Endometrium (tissue), 2 donors: Measurements from ENCODE around the gene B3GALT6.

ENCODE experiments used
- FAIRE-seq: peaks from 2 replicates; lab custom pipeline; 2012; peaks lifted over from hg19 to GRCh38; lab: Jason Lieb, UNC
- donor health status: control.
- donor health status: control.

B3GALT6 gene

GRCh38 chr1:1231400-1232207 is 433 bp upstream of the B3GALT6 start, which contains the start of gene SDF4:
Gene SDF4, minus strand, starts transcription at chr1:1232001. Its CDS starts 3,229 bp downstream, at chr1:1228772.
- no peak for FAIRE-seq

GRCh38 chr1:1232796-1233566 is 944 bp downstream of the B3GALT6 start:
- FAIRE-seq: no peak

DNA sequence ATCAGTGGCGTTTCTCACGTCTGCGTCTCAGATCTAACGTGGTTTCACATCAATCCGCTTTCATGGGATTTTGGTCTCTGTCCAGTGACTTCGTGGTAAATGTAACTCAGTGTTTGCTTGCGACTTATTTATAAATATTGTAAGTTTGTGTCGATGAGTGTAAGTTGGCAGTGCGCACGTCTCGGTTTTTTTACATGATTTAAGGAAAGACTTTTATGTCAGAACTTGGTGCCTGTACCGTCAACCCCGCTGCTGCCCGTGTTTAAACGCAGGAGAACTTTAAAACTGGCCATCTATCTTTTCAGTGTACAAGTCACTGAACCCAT is 1.5 kb downstream of the B3GALT6 start:
- no peak for FAIRE-seq

DNA sequence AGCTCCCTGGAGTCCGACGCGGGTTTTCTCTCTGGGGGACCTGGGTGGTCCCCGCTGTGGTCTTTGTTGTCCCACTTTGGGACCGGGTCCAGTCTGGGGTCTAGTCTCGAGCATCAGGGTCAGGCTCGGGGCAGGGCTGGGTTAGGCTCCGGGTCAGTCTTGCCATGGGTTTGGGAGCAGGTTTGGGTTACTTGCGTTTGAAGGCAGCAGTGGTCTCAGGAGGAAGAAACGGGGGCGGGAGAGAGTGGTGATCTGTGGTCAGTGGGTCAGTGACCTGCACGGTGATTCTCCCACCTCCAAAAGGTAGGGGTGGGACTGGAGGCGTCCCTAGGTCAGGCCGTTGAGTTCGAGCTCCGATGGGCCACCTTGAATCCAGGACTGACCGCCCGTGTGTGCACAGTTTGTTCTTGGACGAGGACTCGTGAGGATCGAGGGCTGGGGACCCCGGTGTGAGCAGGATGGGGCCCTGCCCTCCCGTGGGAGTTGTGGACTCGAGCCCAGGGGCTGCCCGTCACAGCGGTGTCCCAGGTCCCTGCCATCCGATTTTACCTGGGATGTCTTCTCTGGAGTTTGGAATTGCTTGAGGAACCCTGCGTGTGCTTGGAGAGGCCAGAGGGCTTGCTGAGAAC is 2.3 kb downstream of the B3GALT6 start:
- no peak for FAIRE-seq

- FAIRE-seq: no peak
Measured at GRCh38 chr1:1235016-1235744, 3.1 kb downstream of the B3GALT6 start.

DNA sequence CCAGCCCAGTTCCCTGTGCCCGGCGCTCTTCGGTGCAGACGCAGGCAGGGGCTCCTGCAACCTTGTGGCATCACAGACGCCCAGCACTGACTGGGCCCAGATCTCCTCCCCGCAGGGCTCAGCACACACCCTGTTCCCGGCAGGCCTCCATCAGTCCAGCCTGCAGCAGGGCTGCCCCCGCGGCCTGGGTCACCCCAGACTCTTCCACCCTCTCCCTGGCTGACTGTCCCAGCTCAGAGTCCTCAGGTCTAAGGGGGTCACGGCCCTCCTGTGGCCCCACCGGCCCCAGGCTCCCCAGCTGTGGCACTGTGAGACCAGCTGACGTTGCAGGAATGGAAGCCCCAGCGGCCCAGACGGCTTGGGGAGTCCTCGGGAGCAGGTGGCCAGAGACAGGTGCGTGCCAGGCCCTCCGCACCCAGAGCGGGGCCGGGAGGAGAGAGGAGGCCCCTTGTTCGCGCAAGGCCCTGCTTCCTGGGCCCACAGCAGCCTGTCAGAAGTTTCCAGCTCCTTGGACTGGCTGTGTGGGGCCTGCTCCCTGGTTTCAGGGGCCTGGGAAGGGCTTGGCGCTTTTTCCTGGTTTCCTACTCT is 4.2 kb downstream of the B3GALT6 start:
- FAIRE-seq: no peak

- FAIRE-seq: no peak
Measured at GRCh38 chr1:1236945-1237873, 5.2 kb downstream of the B3GALT6 start.

- FAIRE-seq: no peak
Measured at GRCh38 chr1:1237874-1238701, 6.1 kb downstream of the B3GALT6 start.

- FAIRE-seq: no peak
Measured at GRCh38 chr1:1238702-1239178, 6.7 kb downstream of the B3GALT6 start.

DNA sequence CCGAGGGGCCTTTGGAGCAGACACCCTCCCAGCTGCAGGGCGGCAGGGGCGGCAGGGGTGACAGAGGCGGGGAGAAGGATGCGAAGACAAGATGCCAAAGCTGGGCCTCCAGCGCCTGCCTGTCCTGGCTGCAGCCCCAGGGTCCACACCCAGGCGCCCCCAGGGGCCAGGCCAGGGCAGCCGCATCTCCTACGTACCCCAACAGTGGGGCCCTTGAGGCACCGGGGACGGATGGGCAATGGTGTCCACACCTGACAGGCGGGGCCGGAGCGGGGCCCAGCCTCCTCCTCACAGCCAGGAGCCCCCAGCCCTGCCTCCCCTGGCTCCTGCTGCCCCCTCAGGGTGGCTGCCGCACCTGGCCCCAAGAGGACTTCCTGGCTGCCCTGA is 7.2 kb downstream of the B3GALT6 start:
- FAIRE-seq: no peak

- no peak for FAIRE-seq
Measured at GRCh38 chr1:1239614-1240347, 7.7 kb downstream of the B3GALT6 start.

GRCh38 chr1:1240348-1240732 is 8.3 kb downstream of the B3GALT6 start:
- no peak for FAIRE-seq

DNA sequence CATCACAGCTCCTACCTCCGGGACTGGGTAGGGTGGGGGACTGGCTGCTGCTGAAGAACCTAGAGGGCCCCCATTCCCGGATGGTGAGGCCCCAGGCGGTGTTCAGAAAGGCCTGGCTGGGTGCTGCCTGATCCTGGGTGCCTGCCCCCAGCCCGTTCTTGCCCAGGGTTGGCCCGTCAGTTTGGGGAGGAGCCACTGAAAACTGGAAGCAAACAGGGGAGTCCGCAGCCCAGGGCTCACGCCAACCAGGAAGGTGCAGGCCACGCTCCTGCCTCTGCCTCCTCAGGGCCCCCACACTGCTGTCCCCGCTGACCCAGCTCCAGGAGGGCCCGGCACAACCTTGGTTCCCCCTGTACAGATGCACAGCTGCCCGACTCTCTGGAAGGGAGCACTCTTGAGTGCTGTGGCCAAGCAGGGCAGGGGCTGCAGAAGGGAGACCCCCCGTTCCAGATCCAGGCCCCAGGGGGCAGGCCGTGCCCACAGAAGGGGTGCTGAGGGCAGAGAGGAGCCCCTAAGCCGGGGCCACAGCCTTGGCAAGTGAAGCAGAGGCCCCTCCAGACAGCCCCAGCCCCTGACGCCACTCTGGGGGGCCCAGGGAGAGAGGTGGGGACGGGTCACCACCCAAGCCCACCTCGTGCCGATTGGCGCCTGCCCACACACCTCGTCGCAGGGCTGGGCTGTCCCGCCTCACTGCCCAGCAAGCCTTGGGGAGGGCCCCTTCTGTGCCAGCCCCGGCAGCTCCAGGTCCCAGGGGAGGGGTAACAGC is 9.0 kb downstream of the B3GALT6 start:
- FAIRE-seq: no peak

- FAIRE-seq: no peak
Measured at GRCh38 chr1:1241588-1242219, 9.7 kb downstream of the B3GALT6 start.

DNA sequence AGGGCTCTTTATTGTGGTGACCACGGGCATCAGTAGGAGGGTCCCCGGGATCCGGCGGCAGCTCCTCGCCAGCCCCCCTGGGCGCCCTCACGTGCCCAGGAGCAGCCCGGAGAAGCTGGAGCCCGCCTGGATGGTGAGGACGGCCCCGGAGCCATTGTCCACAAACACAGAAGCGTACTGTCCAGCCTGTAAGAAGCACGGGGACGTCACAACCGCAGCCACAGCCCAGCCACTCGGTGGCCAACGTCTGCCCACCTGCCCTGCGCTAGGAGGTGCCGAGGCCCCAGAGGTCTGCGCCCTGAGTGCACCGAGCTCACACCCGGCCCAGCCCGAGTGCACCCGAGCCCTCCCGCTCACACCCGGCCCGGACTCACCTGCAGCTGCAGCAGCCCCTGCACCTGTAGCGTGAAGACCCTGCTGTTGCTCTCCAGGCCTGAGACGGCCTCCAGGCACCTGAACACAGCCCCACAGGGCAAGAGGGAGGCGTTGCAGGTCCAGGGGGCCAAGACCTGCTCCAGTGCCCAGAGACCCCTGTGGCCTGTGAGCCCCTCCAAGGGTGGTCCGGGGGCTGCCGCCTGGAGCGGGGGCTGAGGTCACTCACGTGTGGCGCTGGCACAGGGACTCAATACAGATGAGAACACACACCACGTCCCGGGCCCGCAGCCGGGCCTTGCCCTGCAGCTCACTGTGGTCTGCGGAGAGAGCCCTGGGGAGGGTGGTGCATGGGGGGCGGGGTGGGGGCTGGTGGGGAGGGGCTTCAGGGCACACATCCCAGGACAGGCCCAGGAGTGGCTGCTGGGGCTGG is 10.6 kb downstream of the B3GALT6 start:
- no peak for FAIRE-seq

DNA sequence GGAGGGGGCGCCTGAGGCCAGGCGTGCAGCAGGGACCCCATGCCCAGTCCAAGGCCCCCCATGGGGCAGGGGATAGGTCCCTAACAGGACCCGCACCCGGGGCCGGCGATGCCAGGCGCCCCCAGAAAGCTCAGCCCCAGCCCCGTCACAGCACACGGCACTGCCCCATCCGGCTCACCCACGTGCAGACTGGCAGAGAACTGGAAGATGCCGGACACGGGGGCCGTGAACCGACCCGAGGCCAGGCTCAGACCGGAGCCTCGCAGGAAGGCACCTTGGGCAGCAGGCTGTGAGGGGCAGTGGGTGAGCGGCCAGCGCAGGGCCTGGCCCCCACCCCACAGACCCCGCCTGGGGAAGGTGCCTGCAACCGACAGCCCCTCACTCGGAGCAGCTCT is 11.2 kb downstream of the B3GALT6 start:
- no peak for FAIRE-seq

- no peak for FAIRE-seq
Measured at GRCh38 chr1:1243807-1244191, 11.8 kb downstream of the B3GALT6 start.
